ENCODE data around the gene CTNNA3.

The CTNNA3 gene

GRCh38 chr10:67666416-67667034, 29.5 kb downstream of the CTNNA3 start:
- in situ Hi-C loops (cut with MboI; ENCODE audit: low sequenced_read_pairs): no loop called here

GRCh38 chr10:67665491-67665890, 30.5 kb downstream of the CTNNA3 start:
- in situ Hi-C loops (cut with MboI; ENCODE audit: low sequenced_read_pairs): no loop called here

GRCh38 chr10:67664942-67665341, 31.1 kb downstream of the CTNNA3 start:
- in situ Hi-C loops (cut with MboI; ENCODE audit: low sequenced_read_pairs): no loop called here

- in situ Hi-C loops (cut with MboI; ENCODE audit: low sequenced_read_pairs): no loop called here
Measured at GRCh38 chr10:67663449-67664087, 32.4 kb downstream of the CTNNA3 start.

GRCh38 chr10:67662415-67662814, 33.6 kb downstream of the CTNNA3 start:
- in situ Hi-C loops (cut with MboI; ENCODE audit: low sequenced_read_pairs): no loop called here

GRCh38 chr10:67659497-67659896, 36.5 kb downstream of the CTNNA3 start:
- in situ Hi-C loops (cut with MboI; ENCODE audit: low sequenced_read_pairs): no loop called here

- in situ Hi-C loops (cut with MboI; ENCODE audit: low sequenced_read_pairs): no loop called here
Measured at GRCh38 chr10:67657775-67658174, 38.2 kb downstream of the CTNNA3 start.

- in situ Hi-C loops (cut with MboI; ENCODE audit: low sequenced_read_pairs): no loop called here
Measured at GRCh38 chr10:67650558-67650957, 45.4 kb downstream of the CTNNA3 start.

- in situ Hi-C loops (cut with MboI; ENCODE audit: low sequenced_read_pairs): no loop called here
Measured at GRCh38 chr10:67648613-67649229, 47.3 kb downstream of the CTNNA3 start.

- in situ Hi-C loops (cut with MboI; ENCODE audit: low sequenced_read_pairs): no loop called here
Measured at GRCh38 chr10:67630904-67631303, 65.1 kb downstream of the CTNNA3 start.

GRCh38 chr10:67629461-67629971, 66.5 kb downstream of the CTNNA3 start:
- in situ Hi-C loops (cut with MboI; ENCODE audit: low sequenced_read_pairs): no loop called here

- in situ Hi-C loops (cut with MboI; ENCODE audit: low sequenced_read_pairs): no loop called here
Measured at GRCh38 chr10:67622984-67623383, 73.0 kb downstream of the CTNNA3 start.

GRCh38 chr10:67622511-67622910, 73.5 kb downstream of the CTNNA3 start:
- in situ Hi-C loops (cut with MboI; ENCODE audit: low sequenced_read_pairs): no loop called here

GRCh38 chr10:67621834-67622233, 74.2 kb downstream of the CTNNA3 start:
- in situ Hi-C loops (cut with MboI; ENCODE audit: low sequenced_read_pairs): no loop called here

- in situ Hi-C loops (cut with MboI; ENCODE audit: low sequenced_read_pairs): no loop called here
Measured at GRCh38 chr10:67618116-67618515, 77.9 kb downstream of the CTNNA3 start.

- in situ Hi-C loops (cut with MboI; ENCODE audit: low sequenced_read_pairs): no loop called here
Measured at GRCh38 chr10:67612577-67613537, 83.1 kb downstream of the CTNNA3 start.

- in situ Hi-C loops (cut with MboI; ENCODE audit: low sequenced_read_pairs): no loop called here
Measured at GRCh38 chr10:67612176-67612575, 83.8 kb downstream of the CTNNA3 start.

GRCh38 chr10:67609996-67610793, 85.8 kb downstream of the CTNNA3 start:
- in situ Hi-C loops (cut with MboI; ENCODE audit: low sequenced_read_pairs): no loop called here

- in situ Hi-C loops (cut with MboI; ENCODE audit: low sequenced_read_pairs): no loop called here
Measured at GRCh38 chr10:67608001-67608400, 88.0 kb downstream of the CTNNA3 start.

GRCh38 chr10:67607472-67607871, 88.5 kb downstream of the CTNNA3 start:
- in situ Hi-C loops (cut with MboI; ENCODE audit: low sequenced_read_pairs): no loop called here

Data from hTERT RPE-1 (cell line).